ENCODE measurements around the gene C1orf53. TPM values are rescaled to one million over a fixed set of nuclear protein-coding genes. Genes with fewer than 3 reads are reported as not detected.

Gene C1orf53
- total and polyA plus RNA-seq, 2 of the 13 experiments (the other 11 are each of a cell fraction or from before 2014, with no cell fraction given) = 5.8 to 10.1 TPM

GRCh38 chr1:197954718-197955418 is 52.4 kb downstream of the C1orf53 start (continued):
- TF ChIP-seq RNF219 (CRISPR knock-in tag; IDR thresholded peaks at IDR 0.05) (no peak), ATF4 (CRISPR knock-in tag; IDR thresholded peaks at IDR 0.05) (0 out of 4 replicates have a peak, but pooled peaks of 1 of the 2 experiments have one; percentile 24), HNF4G (IDR thresholded peaks at IDR 0.05; ENCODE audit: borderline replicate concordance, low read depth, low read length) (peak; percentile 52; the same call in 1 of the 2 replicates), HNF4G (CRISPR knock-in tag; IDR thresholded peaks at IDR 0.05; ENCODE audit: borderline replicate concordance, low read depth) (no peak), ZNF644 (CRISPR knock-in tag; IDR thresholded peaks at IDR 0.05; ENCODE audit: low read depth) (no peak), E2F2 (CRISPR knock-in tag; IDR thresholded peaks at IDR 0.05; ENCODE audit: borderline replicate concordance) (no peak), SIN3A (IDR thresholded peaks at IDR 0.05; ENCODE audit: borderline replicate concordance, low read depth, low read length) (no peak), SOX13 (IDR thresholded peaks at IDR 0.05) (no peak), SOX13 (CRISPR knock-in tag; conservative IDR thresholded peaks at IDR 0.05 in 1 of 2, IDR thresholded peaks at IDR 0.05 in 1 of 2) (peak in 1 of 2 experiments; percentile 44; a peak in 1 of 4 replicates), ETV6 (CRISPR knock-in tag; conservative IDR thresholded peaks at IDR 0.05) (no peak), FOXA1 (IDR thresholded peaks at IDR 0.05) (no peak), FOXA1 (CRISPR knock-in tag; IDR thresholded peaks at IDR 0.05) (0 out of 2 replicates have a peak, but pooled peaks have one; percentile 8), NR2F1 (CRISPR knock-in tag; IDR thresholded peaks at IDR 0.05) (no peak), PTBP1 (IDR thresholded peaks at IDR 0.05; ENCODE audit: low read depth, low read length, poor library complexity, severe bottlenecking) (no peak), ZNF281 (CRISPR knock-in tag; IDR thresholded peaks at IDR 0.05; ENCODE audit: borderline replicate concordance) (no peak), IRX3 (CRISPR knock-in tag; IDR thresholded peaks at IDR 0.05; ENCODE audit: borderline replicate concordance, low read depth) (no peak), ELF3 (CRISPR knock-in tag; IDR thresholded peaks at IDR 0.05) (peak; percentile 72; the same call in 1 of the 2 replicates), HNF4A (CRISPR knock-in tag; IDR thresholded peaks at IDR 0.05) (peak; percentile 88)

Data from HepG2 (cell line).